H1 (cell line): ENCODE results near the gene CCNL2. TPM values are rescaled to one million over a fixed set of nuclear protein-coding genes. Genes with fewer than 3 reads are reported as not detected.

Source experiments
- CTCF ChIA-PET: fragments of 300-600 bp; sonication (Branson Sonifier 250); formaldehyde crosslinking; loops from one replicate; lab custom pipeline; 2021; ENCODE audit not compliant: partially characterized antibody; lab: Charles Lee
- POLR2A ChIA-PET: fragments of 300-600 bp; sonication (Branson Sonifier 250); formaldehyde crosslinking; loops from one replicate; lab custom pipeline; 2021; ENCODE audit warnings: inconsistent platforms; ENCODE audit not compliant: partially characterized antibody; lab: Charles Lee
- DNase-seq, 2 experiments: peaks; one replicate each; pipeline versions ENCODE4 v3.0.0 to v3.0.0-alpha.2; 2010 to 2022; ENCODE audit warnings: low spot score in 2 of 2, low read depth in 1 of 2, mixed read lengths in 1 of 2
- FAIRE-seq: peaks from 2 replicates; lab custom pipeline; 2011; peaks lifted over from hg19 to GRCh38; lab: Jason Lieb, UNC
- H2AFZ ChIP-seq: 2 replicates; pipeline ENCODE4 v1.8.1; 2012; ENCODE audit warnings: low read length, inconsistent platforms
- H2AK5ac ChIP-seq: 2 replicates; pipeline ENCODE4 v1.6.1; 2013; ENCODE audit warnings: low read depth, low read length
- H2BK120ac ChIP-seq: replicated peaks from 2 replicates; pipeline ENCODE3; 2013; ENCODE audit warnings: low read depth, low read length, inconsistent platforms
- H2BK12ac ChIP-seq: 2 replicates; pipeline ENCODE4 v1.6.1; 2013; ENCODE audit warnings: low read depth, low read length
- H2BK15ac ChIP-seq: 2 replicates; pipeline ENCODE4 v1.6.1; 2013; ENCODE audit warnings: low read length
- H2BK20ac ChIP-seq: 2 replicates; pipeline ENCODE4 v1.6.1; 2013; ENCODE audit warnings: low read length
- H2BK5ac ChIP-seq: 2 replicates; pipeline ENCODE4 v1.6.1; 2013; ENCODE audit warnings: low read depth, low read length
- H3K14ac ChIP-seq: 2 replicates; pipeline ENCODE4 v1.6.1; 2013; ENCODE audit warnings: inconsistent platforms; ENCODE audit not compliant: insufficient read length
- H3K18ac ChIP-seq: 2 replicates; pipeline ENCODE4 v1.6.1; 2013; ENCODE audit warnings: low read length; ENCODE audit errors: extremely low read depth
- H3K23ac ChIP-seq: 2 replicates; pipeline ENCODE4 v1.6.1; 2013; ENCODE audit warnings: inconsistent platforms; ENCODE audit not compliant: insufficient read length
- H3K23me2 ChIP-seq: 2 replicates; pipeline ENCODE4 v1.6.1; 2013; ENCODE audit warnings: low read depth, low read length
- H3K27ac ChIP-seq: 2 replicates; pipeline ENCODE4 v1.6.1; 2011; ENCODE audit warnings: low read depth, low read length, inconsistent platforms
- H3K27me3 ChIP-seq, 4 experiments: replicated peaks in 1 of 4; 1 replicate in 1 of 4; 2 replicates in 3 of 4; pipeline versions ENCODE4 v1.6.1 to v1.8.1; 2011 to 2013; ENCODE audit warnings: low read length in 3 of 4, mild to moderate bottlenecking in 3 of 4, inconsistent platforms in 2 of 4, mixed read lengths in 2 of 4, moderate library complexity in 1 of 4; ENCODE audit not compliant: control insufficient read depth in 3 of 4, insufficient read depth in 3 of 4; ENCODE audit errors: extremely low read depth in 1 of 4
- H3K36me3 ChIP-seq, 4 experiments: 2 replicates each; pipeline versions ENCODE4 v1.6.1 to v1.8.1; 2011 to 2013; ENCODE audit warnings: mild to moderate bottlenecking in 4 of 4, low read length in 3 of 4, moderate library complexity in 2 of 4, control low read depth in 1 of 4, inconsistent platforms in 1 of 4; ENCODE audit not compliant: insufficient read depth in 4 of 4, control insufficient read depth in 2 of 4
- H3K4ac ChIP-seq: replicated peaks from 2 replicates; pipeline ENCODE3; 2013; ENCODE audit warnings: low read length, low read depth, mixed read lengths, inconsistent platforms; ENCODE audit not compliant: insufficient read length
- H3K4me1 ChIP-seq, 4 experiments: replicated peaks in 1 of 4; 1 replicate in 1 of 4; 2 replicates in 3 of 4; pipeline versions ENCODE4 v1.6.1 to v1.8.1; 2011 to 2013; ENCODE audit warnings: low read length in 3 of 4, inconsistent platforms in 2 of 4, mixed read lengths in 1 of 4; ENCODE audit not compliant: insufficient read depth in 4 of 4, control insufficient read depth in 3 of 4
- H3K4me2 ChIP-seq, 2 experiments: 2 replicates each; pipeline versions ENCODE4 v1.6.1 to v1.8.1; 2011 to 2013; ENCODE audit warnings: low read depth in 2 of 2, low read length in 2 of 2, control low read depth in 1 of 2, inconsistent platforms in 1 of 2, mild to moderate bottlenecking in 1 of 2; ENCODE audit not compliant: insufficient read depth in 1 of 2
- H3K4me3 ChIP-seq, 4 experiments: fragments of 200-600, 300-600 bp in 1 of 4; sonication (generic), shearing (Covaris generic), sonication (Bioruptor Twin) in 1 of 4; 2 replicates each; pipeline versions ENCODE4 v1.5.1 to v1.8.1; 2011 to 2016; ENCODE audit warnings: low read length in 4 of 4, low read depth in 3 of 4, control low read depth in 2 of 4, inconsistent platforms in 2 of 4, mild to moderate bottlenecking in 2 of 4, mixed read lengths in 1 of 4, moderate library complexity in 1 of 4; ENCODE audit not compliant: insufficient read depth in 2 of 4; ENCODE audit errors: extremely low read depth in 1 of 4
- H3K56ac ChIP-seq: replicated peaks from 2 replicates; pipeline ENCODE3; 2013; ENCODE audit warnings: low read depth, mild to moderate bottlenecking, mixed read lengths, low read length, inconsistent platforms; ENCODE audit not compliant: insufficient read length
- H3K79me1 ChIP-seq: 2 replicates; pipeline ENCODE4 v1.6.1; 2013; ENCODE audit warnings: low read depth, low read length, control low read depth
- H3K79me2 ChIP-seq, 2 experiments: 2 replicates each; pipeline versions ENCODE4 v1.6.1 to v1.8.1; 2012 to 2013; ENCODE audit warnings: low read length in 2 of 2, mild to moderate bottlenecking in 2 of 2, inconsistent platforms in 1 of 2; ENCODE audit not compliant: insufficient read depth in 2 of 2, control insufficient read depth in 1 of 2
- H3K9ac ChIP-seq, 4 experiments: replicated peaks in 1 of 4; 1 replicate in 1 of 4; 2 replicates in 3 of 4; pipeline versions ENCODE4 v1.6.1 to v1.8.1; 2011 to 2013; ENCODE audit warnings: low read depth in 3 of 4, low read length in 3 of 4, control low read depth in 2 of 4, mild to moderate bottlenecking in 2 of 4, moderate library complexity in 2 of 4, inconsistent platforms in 1 of 4; ENCODE audit errors: extremely low read depth in 1 of 4
- H3K9me3 ChIP-seq, 2 experiments: 2 replicates each; pipeline versions ENCODE4 v1.6.1 to v1.8.1; 2012 to 2013; ENCODE audit warnings: mild to moderate bottlenecking in 2 of 2, moderate library complexity in 2 of 2, control low read depth in 1 of 2, inconsistent platforms in 1 of 2, low read depth in 1 of 2, low read length in 1 of 2, mixed read lengths in 1 of 2; ENCODE audit not compliant: insufficient read depth in 2 of 2
- H4K20me1 ChIP-seq, 2 experiments: replicated peaks in 1 of 2; 2 replicates each; pipeline versions ENCODE3 to v1.8.1; 2011 to 2013; ENCODE audit warnings: inconsistent platforms in 2 of 2, low read length in 2 of 2, mild to moderate bottlenecking in 1 of 2; ENCODE audit not compliant: insufficient read depth in 2 of 2, control insufficient read depth in 1 of 2
- H4K5ac ChIP-seq: 2 replicates; pipeline ENCODE4 v1.6.1; 2013; ENCODE audit warnings: low read length, low read depth, mixed read lengths, inconsistent platforms; ENCODE audit not compliant: insufficient read length
- H4K8ac ChIP-seq: 2 replicates; pipeline ENCODE4 v1.8.0; 2013; ENCODE audit warnings: mild to moderate bottlenecking, moderate library complexity, low read length, inconsistent platforms; ENCODE audit not compliant: insufficient read depth; ENCODE audit errors: extremely low read depth
- H4K91ac ChIP-seq: replicated peaks from 2 replicates; pipeline ENCODE3; 2013; ENCODE audit warnings: low read length, mixed read lengths, inconsistent platforms; ENCODE audit not compliant: insufficient read length
- BACH1 ChIP-seq: IDR thresholded peaks from 2 replicates; pipeline ENCODE4 v1.6.1; 2012; ENCODE audit warnings: low read length, improper control_type of control experiment
- CEBPB ChIP-seq: IDR thresholded peaks from 2 replicates; pipeline ENCODE4 v1.6.1; 2012; ENCODE audit warnings: low read depth, low read length
- GTF2F1 ChIP-seq: IDR thresholded peaks from 2 replicates; pipeline ENCODE4 v1.6.1; 2012; ENCODE audit warnings: low read depth, low read length, improper control_type of control experiment, borderline replicate concordance
- HDAC6 ChIP-seq: IDR thresholded peaks from one replicate; pipeline ENCODE4 v1.7.1; 2012; ENCODE audit warnings: low read depth, mild to moderate bottlenecking, inconsistent platforms, low read length, moderate library complexity
- MAFK ChIP-seq: IDR thresholded peaks from 2 replicates; pipeline ENCODE4 v1.6.1; 2012; ENCODE audit warnings: low read depth, mild to moderate bottlenecking, improper control_type of control experiment, low read length
- POU5F1 ChIP-seq: IDR thresholded peaks from 2 replicates; pipeline ENCODE4 v1.6.1; 2011; ENCODE audit warnings: low read depth, mild to moderate bottlenecking, low read length, moderate library complexity
- SAP30 ChIP-seq: fragments of 300-600 bp; sonication (generic); IDR thresholded peaks from 2 replicates; pipeline ENCODE4 v1.7.1; 2012; ENCODE audit warnings: low read length, moderate library complexity, mild to moderate bottlenecking, inconsistent platforms; ENCODE audit not compliant: insufficient read depth, insufficient replicate concordance
- TAF7 ChIP-seq: optimal IDR thresholded peaks from 2 replicates; pipeline ENCODE3; 2011; ENCODE audit warnings: low read depth, mild to moderate bottlenecking, inconsistent platforms, low read length, moderate library complexity, borderline replicate concordance
- WGBS, 2 experiments: shearing (Covaris generic) in 1 of 2; methylation state at CpG; one replicate each; pipeline versions ENCODE4 v1.1.6 to v1.1.7; 2013 to 2015; ENCODE audit warnings: low lambda C conversion rate in 2 of 2, mixed read lengths in 2 of 2, inconsistent platforms in 1 of 2, low coverage in 1 of 2, missing lambda C conversion rate in 1 of 2; ENCODE audit not compliant: insufficient replicate concordance in 2 of 2, insufficient coverage in 1 of 2, insufficient read length in 1 of 2; ENCODE audit errors: extremely low coverage in 1 of 2, missing lambda C conversion rate in 1 of 2; 5-methylcytosine and 5-hydroxymethylcytosine counted together
- polyA plus RNA-seq, 7 experiments: library from polyadenylated mRNA; depleted of rRNA in 3 of 7; stranded (reverse) in 5 of 7; unstranded in 2 of 7; fragments of >200 nt in 5 of 7; fragments of 200-250 nt in 2 of 7; gene quantifications; 1 replicate in 5 of 7; 2 replicates in 1 of 7; 4 replicates in 1 of 7; pipeline versions ENCODE4 v1.2.1 to v1.2.3, GENCODE V29; 2011 to 2013; ENCODE audit warnings: missing spikeins in 2 of 7, mixed read lengths in 2 of 7
- total RNA-seq: library from RNA; stranded (reverse); fragmentation: NEBNext Ultra II Directional; extraction: Animal tissue kit (Norgen Biotek cat#: 25700); gene quantifications from 2 replicates; pipeline ENCODE4 v1.2.1, GENCODE V29; 2021
- TF ChIP-seq, protein P1 (sequence below): IDR thresholded peaks from 2 replicates; pipeline ENCODE4 v1.6.1; 2012; ENCODE audit warnings: inconsistent platforms

CCNL2 gene
- total and polyA plus RNA-seq, 2 of the 8 experiments (the other 6 are each of a cell fraction or from before 2014, with no cell fraction given), result 79.8 to 120 TPM

DNA sequence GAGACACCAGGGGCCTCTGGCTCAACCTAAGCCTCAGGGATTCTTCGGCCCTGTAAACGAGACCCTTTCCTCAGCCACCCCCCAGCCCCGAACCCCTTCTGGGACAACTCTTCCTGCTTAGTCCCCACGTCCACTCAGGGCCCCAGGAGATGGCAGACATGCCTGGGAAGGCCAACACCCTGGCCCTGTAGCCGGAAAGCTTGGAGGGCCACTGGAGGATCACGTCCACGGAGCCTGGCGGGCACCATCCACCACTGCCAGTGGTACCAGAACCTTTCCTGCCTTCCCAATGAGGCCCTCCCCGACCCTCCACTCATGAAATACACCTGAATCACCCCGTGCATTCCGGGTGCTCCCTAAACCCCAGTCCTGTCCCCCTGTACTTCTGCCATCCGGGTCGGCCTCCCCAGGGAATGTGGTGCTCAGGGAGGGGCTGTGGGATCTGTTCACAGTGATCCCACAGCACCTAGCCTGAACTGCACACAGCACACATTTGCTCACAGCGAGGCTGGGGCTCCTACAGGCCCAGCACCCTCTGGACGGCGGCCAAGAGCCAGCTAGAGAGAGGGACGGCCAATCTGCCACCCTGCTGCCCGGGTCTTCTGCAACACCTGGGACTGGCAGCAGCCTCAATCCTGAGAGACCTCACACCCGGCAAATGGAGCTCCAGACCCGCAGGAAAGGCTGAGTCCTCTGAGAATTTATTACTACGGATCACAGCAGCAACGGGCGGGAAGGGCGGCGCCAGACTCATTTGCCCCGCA is 25.9 kb downstream of the CCNL2 start:
- Histone ChIP-seq H3K79me2 (peaks cover 5 to 17% of the 10 kb centered on the region in 2 experiments; a peak in 3 of 4 replicates), H3K14ac (no peak overlapping the region), H3K4me1 (peaks cover 0 to 12% (median 9%) of the 10 kb centered on the region in 4 experiments; a peak in 5 of 7 replicates), H3K4ac (no peak overlapping the region), H3K27me3 (no peaks in the 10 kb centered on the region), H2BK12ac (no peak overlapping the region), H2BK5ac (no peak overlapping the region), H4K91ac (no peak overlapping the region), H2BK15ac (no peak overlapping the region), H3K36me3 (peaks cover 0 to 4% (median 0%) of the 10 kb centered on the region in 4 experiments; a peak in 1 of 8 replicates), H3K27ac (no peak overlapping the region)
- 92% methylated on average over 26 of the region's 26 CpGs; no CpG with 5 or more reads in 1 of the 2 experiments for WGBS, 2 experiments
- TF ChIP-seq HDAC6, result no peak
- no peak for TF ChIP-seq TAF7
- TF ChIP-seq, protein P1, sequence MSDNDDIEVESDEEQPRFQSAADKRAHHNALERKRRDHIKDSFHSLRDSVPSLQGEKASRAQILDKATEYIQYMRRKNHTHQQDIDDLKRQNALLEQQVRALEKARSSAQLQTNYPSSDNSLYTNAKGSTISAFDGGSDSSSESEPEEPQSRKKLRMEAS, result no peak
- TF ChIP-seq BACH1, result no peak
- TF ChIP-seq MAFK, result no peak
- TF ChIP-seq SAP30, result no peak
- no peak for TF ChIP-seq POU5F1
- TF ChIP-seq CEBPB, result no peak
- TF ChIP-seq GTF2F1, result no peak
- TF ChIP-seq, all 59 proteins: peak for 0
- POLR2A ChIA-PET, result interaction anchor here (0.9 to 33.4 kb wide), 4 partner anchors 10 to 61 kb away, joined by 3 to 719 read pairs (median 42); partner anchors contain the start of genes CCNL2 and MRPL20
- CTCF ChIA-PET, result interaction anchor here (0.6 to 4.5 kb wide), 18 partner anchors 11 to 205 kb away, joined by 3 to 40 read pairs (median 5); partner anchors contain the start of genes CCNL2, MRPL20 and MXRA8
- Histone ChIP-seq H4K8ac (no peak overlapping the region), H3K23me2 (peaks cover 7% of the 10 kb centered on the region; the same call in 1 of the 2 replicates), H3K23ac (no peak overlapping the region), H3K56ac (no peak overlapping the region), H3K4me2 (peak overlapping the region; percentile 77 to 99; a peak in 2 of 4 replicates), H3K9ac (no peak overlapping the region; a peak in 1 of 7 replicates), H3K79me1 (peaks cover 3% of the 10 kb centered on the region; the same call in 1 of the 2 replicates), H2BK120ac (no peak overlapping the region), H3K9me3 (no peaks in the 10 kb centered on the region), H2BK20ac (no peak overlapping the region), H4K20me1 (peaks cover 0 to 8% of the 10 kb centered on the region in 2 experiments), H3K4me3 (no peak overlapping the region), H2AFZ (no peak overlapping the region), H4K5ac (no peak overlapping the region), H2AK5ac (no peak overlapping the region), H3K18ac (no peak overlapping the region)
- FAIRE-seq (no peak), DNase-seq (no peak)
